GM12878 (cell line): ENCODE results near the gene TUBB. TPM values are rescaled to one million over a fixed set of nuclear protein-coding genes. Genes with fewer than 3 reads are reported as not detected.

ENCODE experiments used
- BHLHE40 ChIP-seq, 2 experiments: fragments of 450-650 bp in 1 of 2; IDR thresholded peaks; 2 replicates each; pipeline ENCODE4 v1.6.1; 2011 to 2017; ENCODE audit warnings: low read depth in 2 of 2, borderline replicate concordance in 1 of 2, improper control_type of control experiment in 1 of 2, low read length in 1 of 2, mild to moderate bottlenecking in 1 of 2
- CBX3 ChIP-seq: fragments of 200-600 bp; sonication (generic); IDR thresholded peaks from 2 replicates; pipeline ENCODE4 v1.6.1; 2016; ENCODE audit warnings: low read depth, borderline replicate concordance
- CEBPZ ChIP-seq: fragments of 150-350 bp; IDR thresholded peaks from 2 replicates; pipeline ENCODE4 v1.6.1; 2016; ENCODE audit warnings: low read depth, low read length
- DPF2 ChIP-seq: fragments of 450-650 bp; IDR thresholded peaks from 2 replicates; pipeline ENCODE4 v1.6.1; 2017; ENCODE audit warnings: mild to moderate bottlenecking
- GATAD2B ChIP-seq: fragments of 450-650 bp; conservative IDR thresholded peaks from 2 replicates; pipeline ENCODE4 v1.6.1; 2017; ENCODE audit warnings: low read depth, mild to moderate bottlenecking, moderate library complexity
- IKZF2 ChIP-seq, 2 experiments: fragments of 450-650 bp; IDR thresholded peaks; 2 replicates each; pipeline ENCODE4 v1.6.1; 2017; ENCODE audit warnings: mild to moderate bottlenecking in 2 of 2, moderate library complexity in 2 of 2
- KAT2A ChIP-seq: conservative IDR thresholded peaks from 2 replicates; pipeline ENCODE4 v1.6.1; 2011; ENCODE audit warnings: low read depth, low read length; ENCODE audit not compliant: control insufficient read depth
- LARP7 ChIP-seq: fragments of 450-650 bp; IDR thresholded peaks from 2 replicates; pipeline ENCODE4 v1.6.1; 2017; ENCODE audit warnings: mild to moderate bottlenecking
- NRF1 ChIP-seq: conservative IDR thresholded peaks from 2 replicates; pipeline ENCODE4 v1.6.1; 2011; ENCODE audit warnings: mild to moderate bottlenecking, low read depth, low read length, improper control_type of control experiment
- PKNOX1 ChIP-seq: fragments of 450-650 bp; IDR thresholded peaks from 2 replicates; pipeline ENCODE4 v1.6.1; 2016; ENCODE audit warnings: mild to moderate bottlenecking
- RAD21 ChIP-seq: IDR thresholded peaks from 2 replicates; pipeline ENCODE4 v1.6.1; 2011; ENCODE audit warnings: mild to moderate bottlenecking, low read depth, low read length, moderate library complexity; ENCODE audit not compliant: insufficient read depth
- RB1 ChIP-seq: fragments of 450-650 bp; formaldehyde crosslinking; IDR thresholded peaks from 2 replicates; pipeline ENCODE4 v1.6.1; 2017; ENCODE audit warnings: mild to moderate bottlenecking, borderline replicate concordance
- REST ChIP-seq: IDR thresholded peaks from 2 replicates; pipeline ENCODE4 v1.6.1; 2012; ENCODE audit warnings: mild to moderate bottlenecking, low read depth, low read length
- STAT1 ChIP-seq: fragments of 450-650 bp; conservative IDR thresholded peaks from 2 replicates; pipeline ENCODE4 v1.6.1; 2014; ENCODE audit warnings: antibody characterized with exemption, mild to moderate bottlenecking
- polyA plus RNA-seq, 11 experiments: library from polyadenylated mRNA; depleted of rRNA in 4 of 11; unstranded in 6 of 11; stranded (reverse) in 5 of 11; fragments of >200 nt; fragmentation: Nextera tagmentation in 4 of 11; fragmentation: Illumina TruSeq in 1 of 11; extraction: Ambion mirVana in 4 of 11; extraction: Trizol in 1 of 11; gene quantifications; 1 replicate in 1 of 11; 2 replicates in 10 of 11; pipeline versions ENCODE4 v1.2.1 to v1.2.3, GENCODE V29; 2011 to 2016; ENCODE audit warnings: inconsistent platforms in 2 of 11, missing spikeins in 2 of 11, low read depth in 1 of 11
- total RNA-seq, 4 experiments: library from RNA; depleted of rRNA in 3 of 4; stranded (reverse); fragments of >200 nt in 3 of 4; fragmentation: Illumina TruSeq in 1 of 4; extraction: Trizol in 1 of 4; gene quantifications; 2 replicates each; pipeline versions ENCODE4 v1.2.1 to v1.2.3, GENCODE V29; 2013 to 2021
- TF ChIP-seq, protein P1 (sequence below): IDR thresholded peaks from 2 replicates; pipeline ENCODE4 v1.6.1; 2012; ENCODE audit warnings: low read length, inconsistent platforms
- TF ChIP-seq, protein P2 (sequence below): fragments of 450-650 bp; IDR thresholded peaks from 2 replicates; pipeline ENCODE4 v1.6.1; 2017; ENCODE audit warnings: mild to moderate bottlenecking, low read depth, inconsistent platforms; ENCODE audit not compliant: poor library complexity, severe bottlenecking

The TUBB gene
- total and polyA plus RNA-seq, 10 of the 15 experiments (the other 5 are each of a cell fraction or from before 2014, with no cell fraction given) = 1,039 to 3,052 (median 1,656) TPM

DNA sequence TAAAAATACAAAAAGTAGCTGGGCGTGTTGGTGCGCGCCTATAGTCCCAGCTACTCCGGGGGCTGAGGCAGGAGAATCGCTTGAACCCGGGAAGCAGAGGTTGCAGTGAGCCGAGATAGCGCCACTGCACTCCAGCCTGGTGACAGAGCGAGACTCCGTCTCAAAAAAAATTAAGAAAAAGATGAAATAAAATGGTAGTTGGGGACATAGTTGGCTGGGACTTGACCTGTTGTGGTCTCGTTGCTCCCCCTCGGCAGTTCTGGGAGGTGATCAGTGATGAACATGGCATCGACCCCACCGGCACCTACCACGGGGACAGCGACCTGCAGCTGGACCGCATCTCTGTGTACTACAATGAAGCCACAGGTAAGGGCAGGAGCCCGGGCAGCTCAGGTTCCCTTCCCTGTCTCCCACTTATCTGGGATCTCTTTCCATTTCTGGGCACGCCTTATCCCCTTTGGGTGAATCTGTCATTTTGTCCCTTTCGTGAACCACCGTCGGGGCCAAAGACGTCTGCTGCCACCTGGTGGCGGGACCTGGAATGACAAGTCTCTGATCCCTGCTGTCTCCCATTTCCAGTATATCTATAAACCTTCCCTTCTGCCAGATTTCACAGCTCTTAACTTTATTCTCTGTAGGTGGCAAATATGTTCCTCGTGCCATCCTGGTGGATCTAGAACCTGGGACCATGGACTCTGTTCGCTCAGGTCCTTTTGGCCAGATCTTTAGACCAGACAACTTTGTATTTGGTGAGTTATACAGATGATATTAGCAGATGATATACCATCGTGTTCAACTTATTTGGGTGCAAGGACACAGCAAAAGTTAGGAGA is 2.3 kb downstream of the TUBB start (continued):
- TF ChIP-seq REST (0 out of 2 replicates have a peak, but pooled peaks have one; percentile 27), LARP7 (0 out of 2 replicates have a peak, but pooled peaks have one; percentile 30), GATAD2B (peak; percentile 44; the same call in 1 of the 2 replicates), RB1 (peak; percentile 86), CBX3 (no peak), NRF1 (no peak), STAT1 (peak; percentile 17; the same call in 1 of the 2 replicates), IKZF2 (IDR thresholded peaks at IDR 0.05) (peak; percentile 40 to 50; a peak in 3 of 4 replicates), RAD21 (peak; percentile 86), BHLHE40 (IDR thresholded peaks at IDR 0.05; ENCODE audit: borderline replicate concordance in 1 of 2, low read depth in 2 of 2, low read length in 1 of 2) (0 out of 4 replicates have a peak, but pooled peaks of 1 of the 2 experiments have one; percentile 7), CEBPZ (no peak), DPF2 (no peak), KAT2A (no peak), PKNOX1 (peak; percentile 14; the same call in 1 of the 2 replicates)
- TF ChIP-seq, protein P1, sequence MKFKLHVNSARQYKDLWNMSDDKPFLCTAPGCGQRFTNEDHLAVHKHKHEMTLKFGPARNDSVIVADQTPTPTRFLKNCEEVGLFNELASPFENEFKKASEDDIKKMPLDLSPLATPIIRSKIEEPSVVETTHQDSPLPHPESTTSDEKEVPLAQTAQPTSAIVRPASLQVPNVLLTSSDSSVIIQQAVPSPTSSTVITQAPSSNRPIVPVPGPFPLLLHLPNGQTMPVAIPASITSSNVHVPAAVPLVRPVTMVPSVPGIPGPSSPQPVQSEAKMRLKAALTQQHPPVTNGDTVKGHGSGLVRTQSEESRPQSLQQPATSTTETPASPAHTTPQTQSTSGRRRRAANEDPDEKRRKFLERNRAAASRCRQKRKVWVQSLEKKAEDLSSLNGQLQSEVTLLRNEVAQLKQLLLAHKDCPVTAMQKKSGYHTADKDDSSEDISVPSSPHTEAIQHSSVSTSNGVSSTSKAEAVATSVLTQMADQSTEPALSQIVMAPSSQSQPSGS = no peak
- TF ChIP-seq, protein P2, sequence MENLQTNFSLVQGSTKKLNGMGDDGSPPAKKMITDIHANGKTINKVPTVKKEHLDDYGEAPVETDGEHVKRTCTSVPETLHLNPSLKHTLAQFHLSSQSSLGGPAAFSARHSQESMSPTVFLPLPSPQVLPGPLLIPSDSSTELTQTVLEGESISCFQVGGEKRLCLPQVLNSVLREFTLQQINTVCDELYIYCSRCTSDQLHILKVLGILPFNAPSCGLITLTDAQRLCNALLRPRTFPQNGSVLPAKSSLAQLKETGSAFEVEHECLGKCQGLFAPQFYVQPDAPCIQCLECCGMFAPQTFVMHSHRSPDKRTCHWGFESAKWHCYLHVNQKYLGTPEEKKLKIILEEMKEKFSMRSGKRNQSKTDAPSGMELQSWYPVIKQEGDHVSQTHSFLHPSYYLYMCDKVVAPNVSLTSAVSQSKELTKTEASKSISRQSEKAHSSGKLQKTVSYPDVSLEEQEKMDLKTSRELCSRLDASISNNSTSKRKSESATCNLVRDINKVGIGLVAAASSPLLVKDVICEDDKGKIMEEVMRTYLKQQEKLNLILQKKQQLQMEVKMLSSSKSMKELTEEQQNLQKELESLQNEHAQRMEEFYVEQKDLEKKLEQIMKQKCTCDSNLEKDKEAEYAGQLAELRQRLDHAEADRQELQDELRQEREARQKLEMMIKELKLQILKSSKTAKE = peak; percentile 47
